ENCODE data around the gene PMM2.
"Not testable (repeated sequence)": the region's sequence is repeated elsewhere in the genome, so short reads cannot be mapped to it uniquely, and the experiment has no call there.

The PMM2 gene

DNA sequence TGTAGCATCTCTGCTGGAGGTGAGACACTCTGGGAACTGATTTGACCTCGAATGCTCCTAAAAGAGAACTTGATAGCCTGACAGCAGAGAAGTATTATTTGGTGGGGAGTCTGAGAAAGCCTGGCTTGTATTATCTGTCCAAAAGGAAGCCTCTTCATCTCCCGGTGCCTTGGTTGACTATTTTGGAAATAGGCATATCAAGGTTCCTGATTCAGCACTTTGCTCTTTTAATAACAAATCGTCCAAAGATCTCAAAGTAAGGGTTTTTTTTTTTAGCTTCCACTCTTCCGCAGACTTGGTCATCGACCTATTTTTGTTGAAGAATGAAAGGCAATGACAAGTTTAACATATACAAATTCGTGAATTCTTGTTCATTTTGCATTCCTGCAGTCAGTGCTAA lies 15.0 kb upstream of the PMM2 start:
- DNase-seq, result no peak

DNA sequence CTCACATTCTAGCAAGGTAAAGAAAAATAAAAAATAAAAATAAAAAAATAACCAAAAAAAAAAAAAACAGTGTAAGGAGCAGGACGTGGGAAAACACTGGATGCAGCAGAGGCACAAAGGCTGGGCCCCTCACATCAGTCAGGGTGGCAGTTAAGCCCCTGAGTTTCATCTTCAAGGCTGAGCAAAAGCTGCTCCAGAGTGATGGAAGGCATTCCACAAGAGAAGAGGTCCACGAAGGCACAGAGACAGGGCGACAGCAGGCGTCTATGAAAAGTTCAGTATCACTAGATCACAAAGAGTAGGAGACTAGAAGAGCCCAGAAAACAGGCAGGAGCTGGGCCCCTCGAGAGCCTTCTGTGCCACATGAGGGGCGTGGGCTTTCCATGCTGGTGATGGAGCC lies 12.2 kb upstream of the PMM2 start:
- DNase-seq, result no peak

DNA sequence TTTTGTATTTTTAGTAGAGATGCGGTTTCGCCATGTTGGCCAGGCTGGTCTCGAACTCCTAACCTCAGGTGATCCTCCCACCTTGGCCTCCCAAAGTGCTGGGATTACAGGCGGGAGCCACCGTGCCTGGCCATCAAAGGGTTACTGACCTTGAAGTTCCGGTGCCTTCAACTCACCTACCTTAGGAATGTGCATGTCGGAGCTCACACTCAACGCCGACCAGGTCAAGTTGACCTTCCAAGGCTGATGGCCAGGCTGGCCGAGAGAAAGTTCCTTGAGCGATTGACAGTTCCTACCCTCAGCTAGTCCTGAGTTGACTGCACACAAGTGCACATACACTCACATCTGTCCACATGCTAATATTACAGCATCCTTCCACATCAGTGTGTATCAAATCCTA lies 11.3 kb upstream of the PMM2 start:
- not testable (repeated sequence) for DNase-seq

DNA sequence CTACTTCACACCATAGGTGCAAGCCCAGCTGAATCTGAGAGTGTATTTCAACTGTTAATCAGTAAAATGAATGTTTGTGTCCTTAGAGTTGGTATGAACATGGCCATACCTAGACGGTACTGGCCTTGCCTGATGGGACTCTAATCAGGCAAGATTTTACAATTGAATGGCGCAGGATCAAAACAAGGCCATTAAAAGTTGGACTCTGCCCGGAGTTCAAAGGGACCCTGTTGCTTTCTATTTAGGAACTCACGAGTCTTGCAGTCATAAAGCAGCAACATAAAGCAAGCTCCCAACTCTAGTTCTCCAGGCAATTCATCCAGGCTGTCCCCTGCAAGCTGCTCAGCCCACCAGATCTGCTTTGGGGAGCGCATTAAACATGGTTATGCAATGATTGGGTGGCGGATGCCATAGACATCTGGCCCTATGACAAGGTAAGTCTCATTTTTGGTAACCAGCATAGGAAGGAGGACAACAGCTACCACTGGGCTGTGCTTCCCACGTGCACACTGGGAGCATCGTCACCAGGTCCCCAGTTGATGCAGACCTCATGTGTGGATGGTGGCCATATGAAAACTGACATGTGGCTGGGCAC lies 9.0 kb upstream of the PMM2 start:
- no peak for DNase-seq

DNA sequence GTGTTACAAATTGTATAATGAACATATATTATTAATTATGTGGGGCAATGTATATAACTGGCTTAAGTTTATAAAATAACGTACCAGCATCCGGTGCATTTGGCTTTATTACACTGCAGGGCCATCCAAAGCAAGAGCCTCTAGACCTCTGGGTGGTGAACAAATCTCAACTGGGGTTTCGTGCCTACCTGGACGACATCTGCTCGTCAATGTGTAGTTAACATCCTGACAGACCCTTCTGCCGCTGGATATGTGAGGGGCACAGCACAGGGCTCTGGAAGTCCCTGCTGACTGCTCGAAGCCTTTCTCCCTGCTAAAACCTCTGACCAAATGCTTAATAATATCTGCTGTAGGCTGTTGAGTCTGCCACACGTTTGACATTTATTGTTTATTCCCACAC lies 2.5 kb upstream of the PMM2 start:
- DNase-seq, result no peak

DNA sequence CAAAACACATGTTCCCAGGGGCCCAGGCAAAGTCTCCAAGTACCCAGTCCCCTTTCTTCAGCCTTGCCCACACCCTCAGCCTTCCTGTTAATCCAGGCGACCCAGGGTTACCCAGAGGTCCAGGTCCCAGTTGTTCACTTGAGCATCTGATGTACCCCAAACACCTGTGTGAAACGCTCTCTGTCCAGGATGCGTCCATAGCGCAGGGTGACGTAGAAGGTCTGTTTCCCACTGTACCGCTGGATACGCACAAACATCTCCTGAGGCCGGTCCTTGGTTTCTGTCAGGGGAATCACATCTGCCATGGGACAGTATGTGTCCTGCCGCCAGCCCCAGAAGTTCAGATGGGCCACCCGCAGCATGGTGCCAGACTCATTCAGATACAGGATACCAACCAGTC lies 1.8 kb upstream of the PMM2 start:
- no peak for DNase-seq

DNA sequence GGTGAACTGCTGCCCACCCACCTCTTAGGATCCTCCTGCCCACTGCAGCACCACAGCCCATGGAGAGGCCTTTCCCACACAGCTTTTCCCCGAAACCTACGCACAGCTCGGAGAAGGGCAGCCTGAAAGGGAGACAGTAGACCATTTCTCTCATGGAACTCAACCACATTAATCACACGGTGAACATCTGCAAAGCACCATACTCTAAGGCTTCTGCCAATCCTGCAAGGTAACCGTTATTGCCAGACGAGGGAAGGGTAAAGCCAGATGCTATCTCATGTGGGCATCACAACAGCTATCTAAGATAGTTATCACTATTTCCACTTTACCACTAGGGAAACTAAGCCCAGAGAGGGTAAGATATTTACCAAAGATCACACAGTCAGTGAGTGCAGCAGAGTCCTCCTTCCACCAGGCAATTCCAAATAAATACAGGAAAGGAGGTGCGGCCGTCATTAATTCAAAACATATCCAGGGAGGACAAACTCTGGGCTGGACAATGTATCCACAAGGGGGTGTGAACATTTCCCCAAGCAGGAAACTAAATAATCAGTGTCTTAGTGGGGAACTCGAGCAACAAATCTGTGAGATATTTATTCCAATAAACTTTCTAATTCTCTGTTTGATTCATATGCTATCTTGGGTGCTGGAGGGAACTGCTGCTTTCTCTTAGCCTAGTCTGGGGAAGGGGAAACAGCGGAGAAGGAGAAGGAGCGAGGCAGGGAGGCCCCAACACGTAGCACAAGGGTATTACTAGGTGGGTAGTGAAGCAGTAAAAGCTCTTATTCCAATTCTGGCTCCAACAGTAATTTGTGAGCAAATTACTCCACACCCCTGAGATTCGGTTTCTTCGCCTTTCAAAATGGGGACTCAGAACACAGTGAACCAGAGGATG lies 923 bp upstream of the PMM2 start:
- DNase-seq, result no peak

DNA sequence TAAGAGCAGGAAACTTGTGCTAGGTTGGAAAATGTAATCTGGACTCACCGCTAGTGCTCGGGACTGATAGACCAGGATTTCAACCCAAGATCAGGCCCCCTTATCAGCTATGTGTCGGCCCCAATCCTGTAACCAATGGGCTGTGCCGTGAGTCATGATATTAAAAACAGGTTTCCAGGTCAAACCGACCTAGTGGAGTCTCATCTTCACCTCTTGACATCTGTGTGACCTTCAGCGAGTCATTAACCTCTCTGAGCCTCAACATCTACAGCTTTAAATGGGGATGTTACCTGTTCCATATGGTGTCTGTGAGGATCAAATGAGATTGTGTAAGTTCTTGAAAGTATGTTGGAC lies 512 bp downstream of the PMM2 start:
- peak in 2 of 4 experiments; percentile 10 to 12 for DNase-seq

DNA sequence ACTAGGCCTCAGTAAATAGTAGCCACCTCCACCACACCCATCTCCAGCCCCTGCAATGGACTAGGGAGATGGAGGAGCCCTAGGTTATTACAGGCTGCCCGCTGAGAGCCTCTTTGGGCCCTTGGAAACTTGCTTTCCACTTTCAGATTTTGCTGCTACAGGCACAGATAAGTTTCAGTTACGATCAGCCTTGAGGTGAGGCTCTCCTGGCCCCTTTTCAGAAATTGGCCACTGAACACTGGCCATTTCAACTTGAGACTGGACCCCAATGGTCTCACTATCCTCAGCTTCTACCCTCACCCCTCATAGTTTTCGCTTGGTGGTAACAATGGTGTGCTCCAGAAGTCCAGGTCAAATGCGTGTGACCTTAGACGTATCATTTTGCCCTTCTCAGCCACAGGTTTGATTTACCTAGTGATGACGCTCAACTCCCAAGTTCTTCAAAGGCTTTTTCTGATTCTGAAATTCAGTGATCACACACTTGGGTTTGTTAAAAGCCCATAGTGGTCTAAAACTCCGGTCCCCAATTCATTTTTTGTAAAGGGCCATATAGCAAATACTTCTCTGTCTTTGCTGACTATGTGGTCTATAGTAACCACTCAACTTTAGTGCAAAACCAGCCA lies 1.0 kb downstream of the PMM2 start:
- peak in 1 of 4 experiments; percentile 8 for DNase-seq

DNA sequence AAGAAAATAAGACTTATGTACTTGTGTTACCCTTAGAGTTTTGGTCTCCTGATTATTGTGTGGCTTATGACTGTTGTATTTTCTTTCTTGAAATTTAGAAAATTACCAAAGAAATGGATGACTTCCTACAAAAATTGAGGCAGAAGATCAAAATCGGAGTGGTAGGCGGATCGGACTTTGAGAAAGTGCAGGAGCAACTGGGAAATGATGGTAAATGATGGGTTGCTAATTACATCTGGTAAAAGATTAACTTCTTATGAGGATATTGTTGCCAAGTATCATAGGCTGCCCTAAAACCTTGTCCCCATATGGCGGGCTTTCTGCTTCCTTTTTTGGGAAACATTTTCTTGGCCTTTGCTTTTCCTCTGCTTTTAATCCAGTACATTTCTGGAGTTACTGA lies 4.1 kb downstream of the PMM2 start:
- no peak for DNase-seq

DNA sequence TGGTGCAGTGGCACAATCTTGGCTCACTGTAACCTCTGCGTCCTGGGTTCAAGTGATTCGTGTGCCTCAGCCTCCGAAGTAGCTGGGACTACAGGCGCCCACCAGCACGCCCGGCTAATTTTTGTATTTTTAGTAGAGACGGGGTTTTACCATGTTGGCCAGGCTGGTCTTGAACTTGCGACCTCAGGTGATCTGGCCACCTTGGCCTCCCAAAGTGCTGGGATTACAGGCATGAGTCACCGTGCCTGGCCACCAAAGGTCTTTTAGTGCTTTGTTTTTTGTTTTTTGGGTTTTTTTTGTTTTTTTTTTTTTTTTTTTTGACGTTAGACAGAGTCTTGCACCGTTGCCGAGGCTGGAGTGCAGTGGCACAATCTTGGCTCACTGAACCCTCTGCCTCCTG lies 6.1 kb downstream of the PMM2 start:
- DNase-seq, result not testable (repeated sequence)

DNA sequence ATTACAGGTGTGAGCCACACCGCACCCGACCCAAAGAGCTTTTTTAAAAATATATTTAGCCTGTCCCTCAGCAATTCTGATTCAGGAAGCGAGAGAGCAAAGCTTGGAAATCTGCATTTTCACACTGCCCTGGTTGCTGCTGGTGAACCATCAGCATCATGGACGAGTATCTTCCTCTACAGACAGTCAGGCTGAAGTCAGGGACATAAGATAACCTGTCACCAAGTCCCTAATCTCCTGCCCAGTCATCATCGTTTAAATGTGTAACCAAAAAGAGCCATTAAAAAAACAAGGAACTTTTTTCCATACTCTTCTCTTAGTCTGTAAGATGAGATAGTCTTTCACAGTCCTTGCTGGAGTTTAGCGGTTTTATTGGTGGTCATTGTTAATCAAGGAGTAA lies 6.7 kb downstream of the PMM2 start:
- no peak for DNase-seq

DNA sequence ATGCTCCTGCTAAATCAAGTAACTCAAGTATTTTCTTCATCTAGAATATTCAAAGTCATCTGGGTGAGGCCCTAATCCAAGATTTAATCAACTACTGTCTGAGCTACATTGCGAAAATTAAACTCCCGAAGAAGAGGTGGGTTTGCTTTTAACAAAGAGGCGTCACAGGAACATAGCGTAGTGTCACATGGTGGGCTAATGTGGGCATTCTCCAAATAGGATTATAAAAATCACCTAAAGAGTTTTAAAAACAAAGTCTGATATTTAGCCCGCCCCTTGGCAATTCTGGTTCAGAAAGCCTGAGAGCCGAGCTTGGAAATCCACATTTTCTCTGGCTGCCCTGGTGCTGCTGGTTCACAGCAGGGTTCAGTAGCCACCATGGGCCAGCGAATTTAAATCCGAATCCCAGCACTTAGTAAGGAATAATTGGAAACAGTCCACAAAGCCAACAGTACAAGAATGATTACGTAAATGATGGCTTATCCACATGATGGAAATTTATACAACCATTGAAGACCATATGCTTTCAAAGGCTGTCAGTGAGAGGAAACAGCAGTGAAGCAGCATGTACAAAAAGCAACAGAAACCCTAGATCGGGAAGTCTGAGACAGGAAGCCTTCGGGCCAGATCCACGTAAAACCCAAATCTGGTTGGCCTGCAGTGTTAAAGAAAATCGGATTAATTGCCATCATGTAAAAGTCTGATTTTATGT lies 8.8 kb downstream of the PMM2 start:
- DNase-seq, result no peak

DNA sequence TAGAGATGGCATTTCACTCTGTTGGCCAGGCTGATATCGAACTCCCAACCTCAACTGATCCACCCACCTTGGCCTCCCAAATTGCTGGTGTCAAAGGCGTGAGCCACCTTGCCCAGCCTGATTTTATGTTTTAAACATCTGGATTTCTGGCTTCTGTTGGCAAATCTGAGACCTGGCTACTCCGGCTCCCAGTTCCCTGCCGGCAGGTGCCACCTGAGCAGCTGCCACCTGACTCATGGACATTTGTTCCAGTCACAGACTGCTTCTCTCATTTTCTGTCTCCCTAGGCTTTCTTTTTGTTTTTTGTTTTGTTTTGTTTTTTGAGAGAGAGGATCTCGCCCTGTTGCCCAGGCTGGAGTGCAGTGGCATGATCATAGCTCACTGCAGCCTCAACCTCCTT lies 9.6 kb downstream of the PMM2 start:
- no peak for DNase-seq

DNA sequence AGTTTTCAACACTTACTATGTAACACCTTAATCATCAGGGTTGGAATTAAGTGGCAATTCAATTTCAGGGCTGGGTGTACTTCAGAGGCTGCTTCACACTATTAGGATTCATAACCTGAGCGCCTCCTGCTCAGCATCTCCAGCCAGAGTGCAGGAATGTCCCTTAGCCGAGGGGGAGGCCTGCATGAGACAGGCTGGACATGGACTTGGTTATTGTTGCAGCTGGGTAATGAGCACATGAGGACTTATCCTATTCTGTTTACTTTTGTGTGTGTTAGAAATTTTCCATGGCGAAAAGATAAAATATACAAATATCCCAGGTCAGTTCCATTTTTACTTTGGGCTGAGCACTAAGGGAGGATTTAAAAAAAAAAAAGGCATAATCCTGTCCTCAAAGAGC lies 10.4 kb downstream of the PMM2 start:
- no peak for DNase-seq

DNA sequence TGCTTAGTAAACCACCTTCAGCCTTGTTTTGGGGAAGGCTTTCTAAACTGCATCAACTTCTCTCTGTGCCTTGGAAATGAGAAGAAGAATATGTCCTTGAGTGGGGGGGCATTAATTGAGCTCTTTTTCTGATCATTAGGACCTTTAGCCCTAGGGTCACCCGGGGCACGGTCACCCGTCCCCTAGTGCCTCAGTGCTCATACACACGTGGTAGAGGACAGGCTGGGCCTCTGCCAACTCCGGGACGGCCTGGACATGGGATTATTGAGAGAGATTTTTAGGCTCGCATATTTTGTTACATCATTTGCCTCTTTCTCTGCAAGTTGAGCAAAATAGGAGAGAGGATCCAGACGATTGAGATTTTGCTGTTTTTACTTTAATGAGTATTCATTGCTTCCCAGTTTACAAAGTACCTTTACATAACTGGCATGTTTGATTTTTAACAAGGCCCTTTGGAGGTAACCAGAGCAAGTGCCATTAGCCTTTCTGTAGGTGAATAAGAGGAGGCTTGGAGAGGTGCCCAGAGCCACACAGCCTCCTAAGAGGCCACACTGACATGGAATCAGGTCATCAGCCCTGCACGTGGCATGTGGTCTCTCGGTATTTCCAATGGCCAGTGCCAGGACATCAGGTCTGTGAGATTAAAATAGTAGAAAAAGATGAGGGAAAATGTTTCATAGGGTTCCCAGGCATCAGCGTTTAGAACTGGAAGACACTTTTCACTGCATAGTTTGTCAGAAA lies 11.1 kb downstream of the PMM2 start:
- DNase-seq, result no peak

DNA sequence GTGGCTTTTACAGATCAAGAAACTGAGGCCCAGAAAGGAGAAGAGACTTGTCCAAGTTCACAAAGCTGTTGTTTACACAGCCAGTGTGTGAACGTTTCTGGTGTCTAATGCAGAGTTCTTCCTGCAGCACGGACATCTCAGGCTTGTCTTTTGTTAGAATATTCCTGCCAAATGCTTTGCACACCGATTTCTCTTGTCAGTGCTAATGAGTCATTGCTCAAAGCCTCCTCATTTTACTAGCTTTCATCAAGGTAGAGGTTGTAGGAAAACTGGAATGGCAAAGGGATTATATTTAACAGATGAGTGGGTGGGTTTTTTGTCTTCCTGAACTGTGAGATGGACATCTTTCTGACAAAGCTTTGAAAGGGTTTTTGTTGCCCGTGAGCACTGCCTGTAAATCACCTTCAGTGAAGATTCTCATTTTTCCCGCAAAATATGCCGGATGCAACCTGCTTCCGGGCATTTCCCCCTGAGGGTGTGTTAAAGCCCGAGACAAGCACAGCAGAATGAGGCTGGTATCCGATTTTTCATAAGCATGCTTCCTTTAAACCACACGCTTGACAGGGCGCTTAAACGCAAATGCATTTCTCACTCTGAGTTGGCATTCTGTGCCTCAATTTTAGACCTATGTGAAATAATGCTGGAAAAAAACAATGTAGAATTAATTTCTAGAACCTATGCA lies 14.7 kb downstream of the PMM2 start:
- DNase-seq, result no peak

DNA sequence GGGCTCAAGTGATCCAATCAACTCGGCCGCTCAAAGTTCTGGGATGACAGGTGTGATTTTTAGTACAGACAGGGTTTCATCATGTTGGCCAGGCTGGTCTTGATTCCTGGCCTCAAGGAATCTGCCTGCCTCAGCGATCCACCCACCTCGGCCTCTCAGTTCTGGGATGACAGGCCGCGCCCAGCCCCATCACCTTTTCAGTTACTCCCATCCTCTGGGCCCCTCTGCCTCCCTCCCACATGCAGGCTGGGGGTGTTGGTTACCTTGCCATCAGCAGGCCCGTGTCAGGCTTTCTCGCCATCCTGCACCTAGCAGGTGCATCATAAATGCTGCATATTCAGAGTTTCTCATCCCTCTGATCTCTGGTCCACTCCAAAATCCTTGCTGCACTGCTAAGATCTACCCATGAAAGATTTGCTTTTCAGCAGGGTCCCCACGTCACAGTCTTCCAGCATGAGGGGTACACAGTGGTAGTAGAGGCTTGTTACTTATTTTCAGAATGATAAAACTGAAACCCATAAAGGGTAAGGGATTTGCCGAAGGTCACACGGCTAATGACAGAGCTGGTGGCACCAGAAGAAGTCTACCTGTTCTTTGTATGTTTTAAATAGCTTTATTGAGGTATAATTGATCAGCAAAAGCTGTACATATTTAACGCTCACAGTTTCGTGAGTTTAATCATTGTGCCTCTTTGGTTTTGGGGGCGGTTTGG lies 16.6 kb downstream of the PMM2 start:
- DNase-seq, result no peak

DNA sequence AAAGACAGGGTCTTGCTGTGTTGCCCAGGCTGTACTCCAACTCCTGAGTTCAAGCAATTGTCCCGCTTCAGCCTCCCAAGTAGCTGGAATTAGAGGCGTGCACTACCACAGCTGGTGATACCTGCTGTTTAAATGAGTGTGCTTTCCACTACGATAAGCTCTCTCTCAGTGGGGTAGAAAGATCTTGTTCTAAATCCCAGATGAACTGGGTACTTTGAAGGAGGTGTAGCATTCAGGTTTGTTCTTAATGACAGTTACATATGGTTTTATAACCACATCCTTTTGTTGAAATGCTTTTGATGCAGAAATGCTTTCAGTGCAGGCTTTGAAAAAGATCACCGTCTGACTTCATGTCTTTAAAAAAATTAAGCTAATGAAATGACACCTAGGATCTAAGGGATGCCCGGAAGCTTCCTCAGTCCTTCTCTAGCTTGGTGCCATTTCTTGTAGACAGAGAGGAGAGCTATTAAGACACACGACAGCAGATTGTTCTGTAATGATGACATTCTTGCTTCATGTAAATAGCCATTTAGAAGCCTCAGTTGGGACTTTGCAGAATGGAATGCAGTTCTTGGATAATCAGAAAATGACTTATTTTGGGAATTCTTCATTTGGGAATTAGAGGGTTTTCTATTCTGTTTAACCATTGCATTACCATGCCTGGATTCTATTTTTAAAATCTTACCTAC lies 19.5 kb downstream of the PMM2 start:
- peak in 2 of 4 experiments; percentile 9 to 20 for DNase-seq

DNA sequence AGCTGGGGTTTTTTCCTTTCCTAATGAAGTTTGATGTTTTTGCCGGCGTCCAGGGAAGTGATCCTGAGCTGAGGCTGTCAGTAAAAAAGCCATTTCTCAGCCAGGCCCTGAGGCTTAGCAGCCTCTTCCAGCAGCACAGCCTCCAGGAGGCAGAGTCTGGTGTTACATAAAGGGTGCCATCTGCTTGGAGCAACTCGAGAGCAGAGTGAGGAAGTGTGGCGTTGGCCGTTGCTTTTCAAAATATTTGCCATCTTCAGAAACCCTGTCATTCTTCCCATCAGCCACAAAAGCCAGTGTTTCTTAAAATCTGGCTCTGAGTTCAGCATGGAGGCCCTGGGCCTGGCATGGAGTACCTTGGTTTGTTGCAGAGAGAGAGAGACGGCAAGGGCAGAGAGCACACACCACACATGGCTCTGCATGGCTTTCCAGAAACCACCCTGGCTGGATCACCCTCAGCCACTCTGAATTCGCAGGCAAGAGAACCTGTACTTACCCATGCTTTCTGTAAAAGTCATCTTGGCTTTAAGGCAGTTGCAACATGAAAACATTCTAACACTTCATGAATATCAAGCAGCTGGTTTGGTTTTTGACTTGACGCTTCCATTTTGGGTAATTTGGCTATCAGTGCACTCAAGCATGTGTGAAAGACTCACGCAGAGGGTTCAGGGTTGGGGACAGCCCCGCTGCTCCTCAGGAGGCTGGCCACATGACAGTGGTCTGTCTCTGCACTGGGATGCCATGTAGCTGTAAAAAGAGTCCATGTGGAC lies 21.0 kb downstream of the PMM2 start:
- peak in 3 of 4 experiments; percentile 8 to 35 (median 9) for DNase-seq
